DND-41 (cell line): ENCODE measurements around the gene CPNE5.

Source experiments
- ATAC-seq: fragments of 200-7000 bp; cut with Tn5 transposase; 3 replicates; pipeline ENCODE4 v1.9.1; 2021; ENCODE audit warnings: low read depth; ENCODE audit not compliant: insufficient read depth
- DNase-seq: peaks from one replicate; pipeline ENCODE4 v3.0.0-alpha.2; 2020
- H2AFZ ChIP-seq: 2 replicates; pipeline ENCODE4 v1.6.0; 2012; ENCODE audit warnings: low read depth, low read length
- H3K27ac ChIP-seq: 2 replicates; pipeline ENCODE4 v1.5.1; 2012; ENCODE audit warnings: low read length, inconsistent platforms
- H3K27me3 ChIP-seq: fragments of 200-600 bp; sonication (generic); 2 replicates; pipeline ENCODE4 v1.6.0; 2012; ENCODE audit warnings: low read length, mild to moderate bottlenecking, inconsistent platforms; ENCODE audit not compliant: insufficient read depth, poor library complexity
- H3K36me3 ChIP-seq: 2 replicates; pipeline ENCODE4 v1.5.1; 2012; ENCODE audit warnings: low read length, inconsistent platforms; ENCODE audit not compliant: insufficient read depth
- H3K4me1 ChIP-seq: 2 replicates; pipeline ENCODE4 v1.5.1; 2012; ENCODE audit warnings: mild to moderate bottlenecking, low read length; ENCODE audit not compliant: insufficient read depth
- H3K4me2 ChIP-seq: 2 replicates; pipeline ENCODE4 v1.6.0; 2012; ENCODE audit warnings: mild to moderate bottlenecking, moderate library complexity, low read length, inconsistent platforms; ENCODE audit not compliant: insufficient read depth
- H3K4me3 ChIP-seq, 2 experiments: fragments of 200-600 bp in 1 of 2; shearing (Covaris generic) in 1 of 2; 2 replicates each; pipeline ENCODE4 v1.5.1; 2012 to 2016; ENCODE audit warnings: inconsistent platforms in 2 of 2, low read length in 2 of 2, mild to moderate bottlenecking in 2 of 2, low read depth in 1 of 2, moderate library complexity in 1 of 2
- H3K79me2 ChIP-seq: 2 replicates; pipeline ENCODE4 v1.6.0; 2012; ENCODE audit warnings: low read length, inconsistent platforms; ENCODE audit not compliant: insufficient read depth
- H3K9ac ChIP-seq: 2 replicates; pipeline ENCODE4 v1.6.0; 2012; ENCODE audit warnings: low read depth, mild to moderate bottlenecking, inconsistent platforms, low read length, moderate library complexity
- H3K9me3 ChIP-seq: 2 replicates; pipeline ENCODE4 v1.5.1; 2012; ENCODE audit warnings: low read length, moderate library complexity, mild to moderate bottlenecking, inconsistent platforms; ENCODE audit not compliant: insufficient read depth, severe bottlenecking
- H4K20me1 ChIP-seq: 2 replicates; pipeline ENCODE4 v1.6.0; 2012; ENCODE audit warnings: low read length; ENCODE audit not compliant: insufficient read depth
- CTCF ChIP-seq: IDR thresholded peaks from 2 replicates; pipeline ENCODE4 v1.5.1; 2012; ENCODE audit warnings: borderline replicate concordance, low read length, moderate library complexity, mild to moderate bottlenecking; ENCODE audit not compliant: poor library complexity, severe bottlenecking; ENCODE audit errors: extremely low read depth
- EZH2 ChIP-seq: IDR thresholded peaks from 3 replicates; pipeline ENCODE4 v1.6.1; 2012; ENCODE audit warnings: borderline replicate concordance, low read depth, mild to moderate bottlenecking, moderate library complexity, low read length, inconsistent platforms; ENCODE audit not compliant: severe bottlenecking

CPNE5 gene

GRCh38 chr6:36805917-36806316 is 33.3 kb downstream of the CPNE5 start:
- Histone ChIP-seq H3K36me3 (no peaks in the 10 kb centered on the region), H3K4me1 (no peaks in the 10 kb centered on the region), H3K27me3 (no peaks in the 10 kb centered on the region), H2AFZ (no peak overlapping the region), H3K9me3 (no peaks in the 10 kb centered on the region), H3K79me2 (no peaks in the 10 kb centered on the region), H3K9ac (no peak overlapping the region), H3K4me3 (no peak overlapping the region), H3K27ac (no peak overlapping the region), H3K4me2 (no peak overlapping the region), H4K20me1 (no peaks in the 10 kb centered on the region)
- DNase-seq: no peak
- ATAC-seq: no peak
- no peak for TF ChIP-seq EZH2
- TF ChIP-seq CTCF: no peak

GRCh38 chr6:36805096-36805797 is 34.0 kb downstream of the CPNE5 start:
- Histone ChIP-seq H3K27ac (no peak overlapping the region), H3K27me3 (no peaks in the 10 kb centered on the region), H3K79me2 (no peaks in the 10 kb centered on the region), H3K9me3 (no peaks in the 10 kb centered on the region), H3K4me1 (no peaks in the 10 kb centered on the region), H3K4me2 (no peak overlapping the region), H4K20me1 (no peaks in the 10 kb centered on the region), H3K9ac (no peak overlapping the region), H2AFZ (no peak overlapping the region), H3K4me3 (no peak overlapping the region), H3K36me3 (no peaks in the 10 kb centered on the region)
- no peak for TF ChIP-seq CTCF
- no peak for TF ChIP-seq EZH2
- DNase-seq (no peak), ATAC-seq (no peak)

DNA sequence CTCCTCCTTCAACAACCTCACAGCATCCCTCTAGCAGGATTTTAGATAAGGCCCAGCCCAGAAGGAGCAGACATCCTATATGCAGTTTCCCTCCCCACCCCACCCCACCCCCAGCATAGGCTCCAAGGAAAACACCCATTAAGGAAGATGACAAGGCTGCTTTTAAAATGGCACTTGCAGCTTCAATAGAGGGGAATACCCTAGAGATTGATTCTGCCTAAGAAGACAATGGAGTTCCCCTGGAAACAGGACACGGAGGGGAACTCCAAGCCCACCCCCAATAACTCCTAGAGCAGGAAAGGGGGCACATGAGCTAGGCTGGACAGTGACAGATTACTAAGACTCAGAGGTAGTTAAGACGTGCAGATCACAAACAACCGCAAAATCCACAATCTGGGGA is 34.7 kb downstream of the CPNE5 start:
- Histone ChIP-seq H3K4me3 (no peak overlapping the region), H3K27me3 (no peaks in the 10 kb centered on the region), H3K9me3 (no peaks in the 10 kb centered on the region), H2AFZ (no peak overlapping the region), H3K4me1 (no peaks in the 10 kb centered on the region), H3K9ac (no peak overlapping the region), H4K20me1 (no peaks in the 10 kb centered on the region), H3K79me2 (no peaks in the 10 kb centered on the region), H3K27ac (no peak overlapping the region), H3K4me2 (no peak overlapping the region), H3K36me3 (no peaks in the 10 kb centered on the region)
- ATAC-seq: no peak
- TF ChIP-seq CTCF: no peak
- DNase-seq: no peak

- Histone ChIP-seq H3K4me1 (no peaks in the 10 kb centered on the region), H2AFZ (no peak overlapping the region), H3K27me3 (no peaks in the 10 kb centered on the region), H3K36me3 (no peaks in the 10 kb centered on the region), H3K9me3 (no peaks in the 10 kb centered on the region), H3K79me2 (no peaks in the 10 kb centered on the region), H3K9ac (no peak overlapping the region), H3K4me2 (no peak overlapping the region), H4K20me1 (no peaks in the 10 kb centered on the region), H3K4me3 (no peak overlapping the region), H3K27ac (no peak overlapping the region)
- no peak for TF ChIP-seq CTCF
- TF ChIP-seq EZH2: no peak
- no peak for DNase-seq
- ATAC-seq: no peak
These were observed 35.3 kb downstream of the CPNE5 start for GRCh38 chr6:36803908-36804307.
